T-helper 2 cell treated with Interferon-gamma antibody and Interleukin-4, amounts not matched to agents 5 μg/mL and 100 μg/mL, for 36 hours (primary cell): ENCODE measurements around the gene BMP2K.
A peak's percentile ranks its signal among the peaks of the same experiment; 100 is the strongest.

Experiments
- DNase-seq: peaks from one replicate; pipeline ENCODE4 v3.0.0; 2021; ENCODE audit warnings: low spot score
- H3K27ac Mint-ChIP-seq: one replicate; pipeline ENCODE4 v1.8.0; 2021; ENCODE audit warnings: mild to moderate bottlenecking, mixed read lengths
- H3K27me3 Mint-ChIP-seq: one replicate; pipeline ENCODE4 v1.8.0; 2021; ENCODE audit warnings: low read depth, mixed read lengths
- H3K36me3 Mint-ChIP-seq: one replicate; pipeline ENCODE4 v1.8.0; 2021; ENCODE audit warnings: low read depth, mixed read lengths
- H3K4me1 Mint-ChIP-seq: one replicate; pipeline ENCODE4 v1.8.0; 2021; ENCODE audit warnings: low read depth, mixed read lengths
- H3K4me3 Mint-ChIP-seq: one replicate; pipeline ENCODE4 v1.8.0; 2022; ENCODE audit warnings: mild to moderate bottlenecking, moderate library complexity, mixed read lengths
- H3K9me3 Mint-ChIP-seq: one replicate; pipeline ENCODE4 v1.8.0; 2021; ENCODE audit warnings: mixed read lengths

BMP2K gene

GRCh38 chr4:78776079-78776728 lies at the start of gene BMP2K:
Gene BMP2K (plus strand): TSS chr4:78776350. CDS start chr4:78776544, 194 bp downstream.
- Mint-ChIP-seq H3K4me3 (peak within 1 kb of the TSS; percentile 94), H3K36me3 (no peaks in the 10 kb centered on the region), H3K27me3 (no peaks in the 10 kb centered on the region), H3K9me3 (no peaks in the 10 kb centered on the region), H3K4me1 (peaks cover 20% of the 10 kb centered on the region), H3K27ac (peak within 1 kb of the TSS; percentile 97)
- DNase-seq: no peak

GRCh38 chr4:78726546-78726945 lies 49.6 kb upstream of the BMP2K start:
- Mint-ChIP-seq H3K9me3 (no peaks in the 10 kb centered on the region), H3K4me1 (peaks cover 2% of the 10 kb centered on the region)

GRCh38 chr4:78732332-78733104 lies 43.6 kb upstream of the BMP2K start:
- Mint-ChIP-seq H3K4me3 (no peak overlapping the region), H3K4me1 (no peaks in the 10 kb centered on the region), H3K36me3 (no peaks in the 10 kb centered on the region), H3K27ac (no peak overlapping the region), H3K9me3 (no peaks in the 10 kb centered on the region), H3K27me3 (peaks cover 4% of the 10 kb centered on the region)
- DNase-seq: no peak

More at GRCh38 chr4:78726546-78726945, 49.6 kb upstream of the BMP2K start:
- H3K4me3 Mint-ChIP-seq: no peak overlapping the region
- H3K27ac Mint-ChIP-seq: no peak overlapping the region
- no peak for DNase-seq
- peaks cover 4% of the 10 kb centered on the region for H3K27me3 Mint-ChIP-seq
- no peaks in the 10 kb centered on the region for H3K36me3 Mint-ChIP-seq

GRCh38 chr4:78734441-78735162 lies 41.5 kb upstream of the BMP2K start:
- H3K36me3 Mint-ChIP-seq: no peaks in the 10 kb centered on the region
- no peaks in the 10 kb centered on the region for H3K9me3 Mint-ChIP-seq
- H3K4me1 Mint-ChIP-seq: no peaks in the 10 kb centered on the region
- H3K4me3 Mint-ChIP-seq: no peak overlapping the region
- DNase-seq: no peak
- peaks cover 6% of the 10 kb centered on the region for H3K27me3 Mint-ChIP-seq
- no peak overlapping the region for H3K27ac Mint-ChIP-seq

GRCh38 chr4:78735697-78736096 lies 40.5 kb upstream of the BMP2K start:
- Mint-ChIP-seq H3K27me3 (peaks cover 2% of the 10 kb centered on the region), H3K27ac (no peak overlapping the region), H3K4me3 (no peak overlapping the region), H3K4me1 (no peaks in the 10 kb centered on the region), H3K36me3 (no peaks in the 10 kb centered on the region), H3K9me3 (no peaks in the 10 kb centered on the region)
- no peak for DNase-seq

- Mint-ChIP-seq H3K27me3 (peaks cover 2% of the 10 kb centered on the region), H3K9me3 (no peaks in the 10 kb centered on the region), H3K4me3 (no peak overlapping the region), H3K36me3 (no peaks in the 10 kb centered on the region), H3K4me1 (no peaks in the 10 kb centered on the region), H3K27ac (no peak overlapping the region)
- DNase-seq: no peak
Observed at GRCh38 chr4:78737035-78737434, 39.1 kb upstream of the BMP2K start.

- no peak overlapping the region for H3K27ac Mint-ChIP-seq
- no peak overlapping the region for H3K4me3 Mint-ChIP-seq
- H3K36me3 Mint-ChIP-seq: no peaks in the 10 kb centered on the region
- no peaks in the 10 kb centered on the region for H3K9me3 Mint-ChIP-seq
- DNase-seq: no peak
- H3K27me3 Mint-ChIP-seq: peaks cover 4% of the 10 kb centered on the region
- H3K4me1 Mint-ChIP-seq: no peaks in the 10 kb centered on the region
Observed at GRCh38 chr4:78737973-78738372, 38.2 kb upstream of the BMP2K start.

- no peaks in the 10 kb centered on the region for H3K4me1 Mint-ChIP-seq
- H3K4me3 Mint-ChIP-seq: no peak overlapping the region
- H3K36me3 Mint-ChIP-seq: no peaks in the 10 kb centered on the region
- no peaks in the 10 kb centered on the region for H3K9me3 Mint-ChIP-seq
- no peak for DNase-seq
- H3K27me3 Mint-ChIP-seq: peaks cover 7% of the 10 kb centered on the region
- H3K27ac Mint-ChIP-seq: no peak overlapping the region
Observed at GRCh38 chr4:78742300-78742699, 33.9 kb upstream of the BMP2K start.

- DNase-seq: no peak
- H3K9me3 Mint-ChIP-seq: no peaks in the 10 kb centered on the region
- no peak overlapping the region for H3K4me3 Mint-ChIP-seq
- H3K27ac Mint-ChIP-seq: no peak overlapping the region
- H3K36me3 Mint-ChIP-seq: no peaks in the 10 kb centered on the region
- H3K4me1 Mint-ChIP-seq: no peaks in the 10 kb centered on the region
- peaks cover 5% of the 10 kb centered on the region for H3K27me3 Mint-ChIP-seq
Observed at GRCh38 chr4:78747475-78747922, 28.7 kb upstream of the BMP2K start.

GRCh38 chr4:78748381-78748780 lies 27.8 kb upstream of the BMP2K start:
- no peak for DNase-seq
- Mint-ChIP-seq H3K36me3 (no peaks in the 10 kb centered on the region), H3K4me1 (no peaks in the 10 kb centered on the region), H3K9me3 (no peaks in the 10 kb centered on the region), H3K27me3 (peaks cover 10% of the 10 kb centered on the region), H3K27ac (no peak overlapping the region), H3K4me3 (no peak overlapping the region)

GRCh38 chr4:78749258-78749971 lies 26.7 kb upstream of the BMP2K start:
- no peak overlapping the region for H3K27ac Mint-ChIP-seq
- DNase-seq: no peak
- no peaks in the 10 kb centered on the region for H3K4me1 Mint-ChIP-seq
- no peak overlapping the region for H3K4me3 Mint-ChIP-seq
- H3K36me3 Mint-ChIP-seq: no peaks in the 10 kb centered on the region
- peaks cover 8% of the 10 kb centered on the region for H3K27me3 Mint-ChIP-seq
- no peaks in the 10 kb centered on the region for H3K9me3 Mint-ChIP-seq

- no peak for DNase-seq
- Mint-ChIP-seq H3K27ac (no peak overlapping the region), H3K36me3 (no peaks in the 10 kb centered on the region)
Observed at GRCh38 chr4:78749972-78750727, 26.0 kb upstream of the BMP2K start.

GRCh38 chr4:78753091-78753490 lies 23.1 kb upstream of the BMP2K start:
- no peaks in the 10 kb centered on the region for H3K9me3 Mint-ChIP-seq
- no peak overlapping the region for H3K27ac Mint-ChIP-seq
- H3K4me1 Mint-ChIP-seq: no peaks in the 10 kb centered on the region
- H3K36me3 Mint-ChIP-seq: no peaks in the 10 kb centered on the region
- DNase-seq: no peak
- H3K27me3 Mint-ChIP-seq: peaks cover 23% of the 10 kb centered on the region
- H3K4me3 Mint-ChIP-seq: no peak overlapping the region

More at GRCh38 chr4:78749972-78750727, 26.0 kb upstream of the BMP2K start:
- no peak overlapping the region for H3K4me3 Mint-ChIP-seq
- H3K27me3 Mint-ChIP-seq: peaks cover 11% of the 10 kb centered on the region
- no peaks in the 10 kb centered on the region for H3K9me3 Mint-ChIP-seq
- H3K4me1 Mint-ChIP-seq: no peaks in the 10 kb centered on the region
